Measurements from ENCODE around the gene GAA. TPM values are rescaled to one million over a fixed set of nuclear protein-coding genes. Genes with fewer than 3 reads are reported as not detected.

GAA gene
- total and polyA plus RNA-seq, 10 of the 15 experiments (the other 5 are each of a cell fraction or from before 2014, with no cell fraction given), result 0.18 to 10.5 (median 4.1) TPM

- RAD21 ChIA-PET (ENCODE audit: unreplicated experiment), result no interaction called here
- Histone ChIP-seq H3K9me3 (replicated peaks; ENCODE audit: control insufficient read depth, insufficient read depth, low read length) (no peaks in the 10 kb centered on the region), H4K20me1 (ENCODE audit: control insufficient read depth, insufficient read depth) (no peaks in the 10 kb centered on the region), H3K27me3 (replicated peaks in 1 of 2; ENCODE audit: control insufficient read depth in 2 of 2, insufficient read depth in 2 of 2, low read length in 1 of 2) (no peaks in the 10 kb centered on the region; a peak in 1 of 4 replicates), H3K4me1 (ENCODE audit: control insufficient read depth, insufficient read depth, low read length) (no peaks in the 10 kb centered on the region), H3K36me3 (ENCODE audit: control insufficient read depth in 2 of 2, insufficient read depth in 2 of 2, low read length in 1 of 2) (no peaks in the 10 kb centered on the region), H3K4me3 (no peak overlapping the region), H3K4me2 (ENCODE audit: control insufficient read depth, insufficient read depth) (no peak overlapping the region), H2AFZ (ENCODE audit: control insufficient read depth, low read depth, low read length) (no peak overlapping the region), H3K27ac (ENCODE audit: control insufficient read depth, insufficient read depth) (no peak overlapping the region), H3K9ac (ENCODE audit: control insufficient read depth, insufficient read depth, low read length) (no peak overlapping the region), H3K79me2 (ENCODE audit: control insufficient read depth, insufficient read depth, low read length) (no peaks in the 10 kb centered on the region)
- CTCF ChIA-PET, result no interaction called here
- no peak for ATAC-seq
- BruUV-seq (replicated peaks), result no TSS peak
- FAIRE-seq, result no peak
- 40% methylated on average over 15 of the region's 15 CpGs for WGBS (ENCODE audit: insufficient coverage, insufficient replicate concordance, low lambda C conversion rate, missing lambda C conversion rate)
- TF ChIP-seq SP1 (IDR thresholded peaks at IDR 0.05; ENCODE audit: low read depth, low read length), result no peak
- TF ChIP-seq REST (IDR thresholded peaks at IDR 0.05; ENCODE audit: low read depth, low read length), result no peak
- no peak for TF ChIP-seq EP300 (IDR thresholded peaks at IDR 0.05; ENCODE audit: borderline replicate concordance in 1 of 2, control insufficient read depth in 1 of 2, low read depth in 2 of 2, low read length in 2 of 2)
- no peak for TF ChIP-seq ZNF274 (IDR thresholded peaks at IDR 0.05; ENCODE audit: insufficient read depth, insufficient read length)
- intact Hi-C loops (cut with micrococcal nuclease; ENCODE audit: unreplicated experiment) (no loop called here), in situ Hi-C loops (cut with MboI) (no loop called here)
- POLR2A ChIA-PET, result no interaction called here
- SMC1A ChIA-PET (ENCODE audit: uncharacterized antibody, unreplicated experiment), result no interaction called here
- DNase-seq (ENCODE audit: low read depth, low spot score), result no peak
Observed at GRCh38 chr17:80070375-80071115, 30.8 kb upstream of the GAA start.

All from GM12878 (cell line).